Measurements from ENCODE around the gene MCF2L2.

Gene MCF2L2

DNA sequence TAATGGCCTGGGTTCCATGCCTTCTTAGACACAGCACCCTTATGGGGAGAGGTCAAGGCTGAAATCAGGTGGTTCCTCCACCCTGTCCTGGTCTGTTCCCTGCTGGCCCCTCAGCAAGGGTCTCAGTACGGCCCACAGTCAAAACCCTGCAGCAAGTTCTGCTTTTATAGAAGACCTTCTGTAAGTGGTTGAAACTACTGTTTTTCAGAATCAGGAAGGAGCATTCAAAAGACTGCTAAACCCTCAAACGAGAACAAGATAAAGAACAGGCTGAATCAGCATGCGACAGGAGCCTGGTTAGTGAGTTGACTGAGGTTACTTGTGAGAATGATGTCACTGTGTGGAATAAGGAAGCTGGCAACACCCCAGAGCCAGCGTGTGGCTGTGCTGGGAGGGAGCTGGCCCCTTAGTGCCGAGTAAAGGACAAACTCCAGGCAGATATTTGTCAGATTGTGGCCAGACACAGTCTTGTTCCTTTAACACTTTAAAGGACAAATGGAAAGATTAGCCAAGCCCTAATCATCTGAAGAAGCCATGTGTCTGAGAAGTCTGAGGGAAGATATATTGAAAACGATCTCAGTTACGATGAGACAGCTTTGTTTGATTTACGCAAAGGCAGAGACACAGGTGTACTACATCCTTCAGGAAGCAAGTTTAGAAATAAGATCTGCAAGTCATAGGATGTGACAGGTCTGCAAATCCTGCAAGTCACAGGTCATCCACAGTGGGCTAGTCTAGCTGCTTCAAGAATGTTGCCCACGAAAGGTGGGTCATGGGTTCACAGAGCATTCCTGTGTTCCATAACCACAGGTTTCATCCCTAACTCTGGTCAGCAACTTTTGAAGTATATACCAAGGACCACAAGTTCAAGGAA lies 121.4 kb downstream of the MCF2L2 start:
- TF ChIP-seq, protein P1, sequence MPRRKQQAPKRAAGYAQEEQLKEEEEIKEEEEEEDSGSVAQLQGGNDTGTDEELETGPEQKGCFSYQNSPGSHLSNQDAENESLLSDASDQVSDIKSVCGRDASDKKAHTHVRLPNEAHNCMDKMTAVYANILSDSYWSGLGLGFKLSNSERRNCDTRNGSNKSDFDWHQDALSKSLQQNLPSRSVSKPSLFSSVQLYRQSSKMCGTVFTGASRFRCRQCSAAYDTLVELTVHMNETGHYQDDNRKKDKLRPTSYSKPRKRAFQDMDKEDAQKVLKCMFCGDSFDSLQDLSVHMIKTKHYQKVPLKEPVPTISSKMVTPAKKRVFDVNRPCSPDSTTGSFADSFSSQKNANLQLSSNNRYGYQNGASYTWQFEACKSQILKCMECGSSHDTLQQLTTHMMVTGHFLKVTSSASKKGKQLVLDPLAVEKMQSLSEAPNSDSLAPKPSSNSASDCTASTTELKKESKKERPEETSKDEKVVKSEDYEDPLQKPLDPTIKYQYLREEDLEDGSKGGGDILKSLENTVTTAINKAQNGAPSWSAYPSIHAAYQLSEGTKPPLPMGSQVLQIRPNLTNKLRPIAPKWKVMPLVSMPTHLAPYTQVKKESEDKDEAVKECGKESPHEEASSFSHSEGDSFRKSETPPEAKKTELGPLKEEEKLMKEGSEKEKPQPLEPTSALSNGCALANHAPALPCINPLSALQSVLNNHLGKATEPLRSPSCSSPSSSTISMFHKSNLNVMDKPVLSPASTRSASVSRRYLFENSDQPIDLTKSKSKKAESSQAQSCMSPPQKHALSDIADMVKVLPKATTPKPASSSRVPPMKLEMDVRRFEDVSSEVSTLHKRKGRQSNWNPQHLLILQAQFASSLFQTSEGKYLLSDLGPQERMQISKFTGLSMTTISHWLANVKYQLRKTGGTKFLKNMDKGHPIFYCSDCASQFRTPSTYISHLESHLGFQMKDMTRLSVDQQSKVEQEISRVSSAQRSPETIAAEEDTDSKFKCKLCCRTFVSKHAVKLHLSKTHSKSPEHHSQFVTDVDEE (CRISPR knock-in tag; IDR thresholded peaks at IDR 0.05) = no peak
- TF ChIP-seq ZNF8 (CRISPR knock-in tag; IDR thresholded peaks at IDR 0.05) (no peak), TOX (CRISPR knock-in tag; IDR thresholded peaks at IDR 0.05; ENCODE audit: borderline replicate concordance) (no peak), ARNTL (CRISPR knock-in tag; IDR thresholded peaks at IDR 0.05; ENCODE audit: borderline replicate concordance, low read depth) (no peak), RARB (CRISPR knock-in tag; IDR thresholded peaks at IDR 0.05) (no peak), BACH2 (CRISPR knock-in tag; IDR thresholded peaks at IDR 0.05; ENCODE audit: borderline replicate concordance) (no peak), ESRRG (CRISPR knock-in tag; IDR thresholded peaks at IDR 0.05) (no peak), GLIS3 (CRISPR knock-in tag; IDR thresholded peaks at IDR 0.05) (no peak), ZFP30 (CRISPR knock-in tag; IDR thresholded peaks at IDR 0.05) (no peak), SNAI2 (CRISPR knock-in tag; IDR thresholded peaks at IDR 0.05) (no peak), CSDC2 (CRISPR knock-in tag; IDR thresholded peaks at IDR 0.05) (no peak), TCF4 (CRISPR knock-in tag; IDR thresholded peaks at IDR 0.05; ENCODE audit: borderline replicate concordance) (no peak), OSR1 (CRISPR knock-in tag; IDR thresholded peaks at IDR 0.05) (no peak), ZNF70 (CRISPR knock-in tag; IDR thresholded peaks at IDR 0.05) (no peak), ZNF565 (CRISPR knock-in tag; conservative IDR thresholded peaks at IDR 0.05; ENCODE audit: low read depth) (no peak), PPARA (CRISPR knock-in tag; IDR thresholded peaks at IDR 0.05; ENCODE audit: borderline replicate concordance) (no peak), ZC3H10 (CRISPR knock-in tag; IDR thresholded peaks at IDR 0.05) (no peak)
- TF ChIP-seq, protein P2, sequence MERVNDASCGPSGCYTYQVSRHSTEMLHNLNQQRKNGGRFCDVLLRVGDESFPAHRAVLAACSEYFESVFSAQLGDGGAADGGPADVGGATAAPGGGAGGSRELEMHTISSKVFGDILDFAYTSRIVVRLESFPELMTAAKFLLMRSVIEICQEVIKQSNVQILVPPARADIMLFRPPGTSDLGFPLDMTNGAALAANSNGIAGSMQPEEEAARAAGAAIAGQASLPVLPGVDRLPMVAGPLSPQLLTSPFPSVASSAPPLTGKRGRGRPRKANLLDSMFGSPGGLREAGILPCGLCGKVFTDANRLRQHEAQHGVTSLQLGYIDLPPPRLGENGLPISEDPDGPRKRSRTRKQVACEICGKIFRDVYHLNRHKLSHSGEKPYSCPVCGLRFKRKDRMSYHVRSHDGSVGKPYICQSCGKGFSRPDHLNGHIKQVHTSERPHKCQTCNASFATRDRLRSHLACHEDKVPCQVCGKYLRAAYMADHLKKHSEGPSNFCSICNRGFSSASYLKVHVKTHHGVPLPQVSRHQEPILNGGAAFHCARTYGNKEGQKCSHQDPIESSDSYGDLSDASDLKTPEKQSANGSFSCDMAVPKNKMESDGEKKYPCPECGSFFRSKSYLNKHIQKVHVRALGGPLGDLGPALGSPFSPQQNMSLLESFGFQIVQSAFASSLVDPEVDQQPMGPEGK (CRISPR knock-in tag; IDR thresholded peaks at IDR 0.05; ENCODE audit: borderline replicate concordance) = no peak
- TF ChIP-seq, protein P3, sequence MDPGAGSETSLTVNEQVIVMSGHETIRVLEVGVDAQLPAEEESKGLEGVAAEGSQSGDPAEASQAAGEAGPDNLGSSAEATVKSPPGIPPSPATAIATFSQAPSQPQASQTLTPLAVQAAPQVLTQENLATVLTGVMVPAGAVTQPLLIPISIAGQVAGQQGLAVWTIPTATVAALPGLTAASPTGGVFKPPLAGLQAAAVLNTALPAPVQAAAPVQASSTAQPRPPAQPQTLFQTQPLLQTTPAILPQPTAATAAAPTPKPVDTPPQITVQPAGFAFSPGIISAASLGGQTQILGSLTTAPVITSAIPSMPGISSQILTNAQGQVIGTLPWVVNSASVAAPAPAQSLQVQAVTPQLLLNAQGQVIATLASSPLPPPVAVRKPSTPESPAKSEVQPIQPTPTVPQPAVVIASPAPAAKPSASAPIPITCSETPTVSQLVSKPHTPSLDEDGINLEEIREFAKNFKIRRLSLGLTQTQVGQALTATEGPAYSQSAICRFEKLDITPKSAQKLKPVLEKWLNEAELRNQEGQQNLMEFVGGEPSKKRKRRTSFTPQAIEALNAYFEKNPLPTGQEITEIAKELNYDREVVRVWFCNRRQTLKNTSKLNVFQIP (CRISPR knock-in tag; IDR thresholded peaks at IDR 0.05; ENCODE audit: borderline replicate concordance, low read depth) = no peak
- TF ChIP-seq, protein P4, sequence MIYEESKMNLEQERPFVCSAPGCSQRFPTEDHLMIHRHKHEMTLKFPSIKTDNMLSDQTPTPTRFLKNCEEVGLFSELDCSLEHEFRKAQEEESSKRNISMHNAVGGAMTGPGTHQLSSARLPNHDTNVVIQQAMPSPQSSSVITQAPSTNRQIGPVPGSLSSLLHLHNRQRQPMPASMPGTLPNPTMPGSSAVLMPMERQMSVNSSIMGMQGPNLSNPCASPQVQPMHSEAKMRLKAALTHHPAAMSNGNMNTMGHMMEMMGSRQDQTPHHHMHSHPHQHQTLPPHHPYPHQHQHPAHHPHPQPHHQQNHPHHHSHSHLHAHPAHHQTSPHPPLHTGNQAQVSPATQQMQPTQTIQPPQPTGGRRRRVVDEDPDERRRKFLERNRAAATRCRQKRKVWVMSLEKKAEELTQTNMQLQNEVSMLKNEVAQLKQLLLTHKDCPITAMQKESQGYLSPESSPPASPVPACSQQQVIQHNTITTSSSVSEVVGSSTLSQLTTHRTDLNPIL (CRISPR knock-in tag; IDR thresholded peaks at IDR 0.05; ENCODE audit: low read depth) = no peak
- peak; percentile 67 for ATAC-seq

DNA sequence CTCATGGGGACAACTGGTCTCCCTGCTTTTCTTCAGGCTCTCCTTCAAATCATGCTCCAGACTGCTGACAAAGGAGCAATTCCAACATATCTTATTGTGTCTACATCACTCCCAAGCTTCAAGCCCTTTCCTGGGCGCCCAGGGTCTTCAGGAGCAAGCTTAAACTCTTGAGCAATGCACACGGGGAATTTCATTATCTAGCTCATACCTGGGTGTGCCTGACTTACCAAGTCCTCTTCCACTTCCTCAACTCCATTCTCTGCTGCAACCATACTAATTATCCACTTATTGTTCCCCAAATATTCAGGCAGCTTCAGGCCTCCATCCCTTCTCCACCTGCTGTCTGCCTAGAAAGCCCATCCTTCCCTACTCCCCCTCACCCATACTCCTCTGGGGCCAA lies 124.7 kb downstream of the MCF2L2 start:
- no peak for ATAC-seq
- TF ChIP-seq ZNF565 (CRISPR knock-in tag; conservative IDR thresholded peaks at IDR 0.05; ENCODE audit: low read depth) (no peak), ESRRG (CRISPR knock-in tag; IDR thresholded peaks at IDR 0.05) (no peak), ZFP3 (CRISPR knock-in tag; IDR thresholded peaks at IDR 0.05) (no peak), CSDC2 (CRISPR knock-in tag; IDR thresholded peaks at IDR 0.05) (no peak), ZNF8 (CRISPR knock-in tag; IDR thresholded peaks at IDR 0.05) (no peak), ZC3H10 (CRISPR knock-in tag; IDR thresholded peaks at IDR 0.05) (no peak), RARB (CRISPR knock-in tag; IDR thresholded peaks at IDR 0.05) (no peak), ZNF70 (CRISPR knock-in tag; IDR thresholded peaks at IDR 0.05) (no peak), ZFP30 (CRISPR knock-in tag; IDR thresholded peaks at IDR 0.05) (no peak), ISL1 (CRISPR knock-in tag; IDR thresholded peaks at IDR 0.05) (no peak), TOX (CRISPR knock-in tag; IDR thresholded peaks at IDR 0.05; ENCODE audit: borderline replicate concordance) (no peak), BACH2 (CRISPR knock-in tag; IDR thresholded peaks at IDR 0.05; ENCODE audit: borderline replicate concordance) (no peak), GLIS3 (CRISPR knock-in tag; IDR thresholded peaks at IDR 0.05) (no peak), ARNTL (CRISPR knock-in tag; IDR thresholded peaks at IDR 0.05; ENCODE audit: borderline replicate concordance, low read depth) (no peak)
- TF ChIP-seq, protein P5, sequence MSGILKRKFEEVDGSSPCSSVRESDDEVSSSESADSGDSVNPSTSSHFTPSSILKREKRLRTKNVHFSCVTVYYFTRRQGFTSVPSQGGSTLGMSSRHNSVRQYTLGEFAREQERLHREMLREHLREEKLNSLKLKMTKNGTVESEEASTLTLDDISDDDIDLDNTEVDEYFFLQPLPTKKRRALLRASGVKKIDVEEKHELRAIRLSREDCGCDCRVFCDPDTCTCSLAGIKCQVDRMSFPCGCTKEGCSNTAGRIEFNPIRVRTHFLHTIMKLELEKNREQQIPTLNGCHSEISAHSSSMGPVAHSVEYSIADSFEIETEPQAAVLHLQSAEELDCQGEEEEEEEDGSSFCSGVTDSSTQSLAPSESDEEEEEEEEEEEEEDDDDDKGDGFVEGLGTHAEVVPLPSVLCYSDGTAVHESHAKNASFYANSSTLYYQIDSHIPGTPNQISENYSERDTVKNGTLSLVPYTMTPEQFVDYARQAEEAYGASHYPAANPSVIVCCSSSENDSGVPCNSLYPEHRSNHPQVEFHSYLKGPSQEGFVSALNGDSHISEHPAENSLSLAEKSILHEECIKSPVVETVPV (CRISPR knock-in tag; IDR thresholded peaks at IDR 0.05) = no peak
- TF ChIP-seq, protein P4 (CRISPR knock-in tag; IDR thresholded peaks at IDR 0.05; ENCODE audit: low read depth) = no peak
- TF ChIP-seq, protein P1 (CRISPR knock-in tag; IDR thresholded peaks at IDR 0.05) = no peak

Measured in SK-N-SH treated with all-trans-retinoic acid at 6 μM for 48 hours (cell line).